Forelimb muscle (tissue), 1 donor: Measurements from ENCODE around the gene SLC9C1. TPM values are rescaled to one million over a fixed set of nuclear protein-coding genes. Genes with fewer than 3 reads are reported as not detected.

Source experiments
- DNase-seq: peaks from one replicate; pipeline ENCODE4 v3.0.0-alpha.2; 2013; ENCODE audit warnings: low read depth
- polyA plus RNA-seq: library from polyadenylated mRNA; unstranded; fragments of 120-200 nt; gene quantifications from one replicate; pipeline ENCODE4 v1.2.1, GENCODE V29; 2013; ENCODE audit not compliant: insufficient read length

The SLC9C1 gene
- polyA plus RNA-seq, 1 donor, result 0.42 TPM

GRCh38 chr3:112114576-112115160 is 179.3 kb downstream of the SLC9C1 start:
- DNase-seq, result no peak

GRCh38 chr3:112111785-112112402 is 182.1 kb downstream of the SLC9C1 start:
- DNase-seq, result peak; percentile 34

DNA sequence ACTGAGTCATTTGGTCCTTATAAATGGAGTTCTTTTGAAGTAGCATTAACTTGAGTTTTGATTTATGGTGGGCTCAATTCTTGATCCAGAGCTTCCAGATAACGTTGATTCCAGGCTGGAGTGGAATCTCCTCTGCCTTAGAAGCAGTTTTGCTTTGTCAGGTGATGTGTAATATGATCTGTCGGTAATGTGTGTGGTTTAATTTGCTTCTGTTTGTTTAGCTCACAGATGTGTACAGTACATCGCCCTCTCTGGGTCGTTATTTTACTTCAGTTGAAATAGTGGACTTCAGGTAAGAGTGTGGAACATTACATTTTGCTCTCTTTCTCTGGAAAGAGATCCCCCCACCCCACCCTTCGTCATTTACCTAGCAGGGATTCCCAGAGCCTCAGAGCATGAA is 184.7 kb downstream of the SLC9C1 start:
- DNase-seq, result no peak

DNA sequence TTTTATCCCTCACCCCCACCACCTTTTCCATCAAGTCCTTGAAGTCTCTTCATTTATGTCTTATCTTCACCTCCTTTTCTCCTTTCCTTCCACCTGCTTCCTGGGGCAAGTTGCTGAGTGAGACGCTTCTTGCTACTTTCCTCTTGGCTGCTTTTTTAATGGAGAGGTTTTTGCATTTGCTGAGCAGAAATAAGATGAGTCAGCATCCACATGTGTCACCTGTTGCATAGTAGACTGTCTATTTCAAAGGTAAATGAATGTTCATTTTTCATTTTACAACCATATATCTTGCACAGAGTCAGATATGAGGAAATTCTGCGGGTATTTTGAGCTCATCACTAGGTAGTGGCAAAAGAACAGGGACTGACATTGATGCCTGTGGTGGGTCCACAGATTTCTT is 189.2 kb downstream of the SLC9C1 start:
- DNase-seq, result no peak

- no peak for DNase-seq
Observed at GRCh38 chr3:112101916-112102315, 192.1 kb downstream of the SLC9C1 start.

- DNase-seq, result no peak
Observed at GRCh38 chr3:112097378-112097777, 196.6 kb downstream of the SLC9C1 start.

- no peak for DNase-seq
Observed at GRCh38 chr3:112096176-112096575, 197.8 kb downstream of the SLC9C1 start.

DNA sequence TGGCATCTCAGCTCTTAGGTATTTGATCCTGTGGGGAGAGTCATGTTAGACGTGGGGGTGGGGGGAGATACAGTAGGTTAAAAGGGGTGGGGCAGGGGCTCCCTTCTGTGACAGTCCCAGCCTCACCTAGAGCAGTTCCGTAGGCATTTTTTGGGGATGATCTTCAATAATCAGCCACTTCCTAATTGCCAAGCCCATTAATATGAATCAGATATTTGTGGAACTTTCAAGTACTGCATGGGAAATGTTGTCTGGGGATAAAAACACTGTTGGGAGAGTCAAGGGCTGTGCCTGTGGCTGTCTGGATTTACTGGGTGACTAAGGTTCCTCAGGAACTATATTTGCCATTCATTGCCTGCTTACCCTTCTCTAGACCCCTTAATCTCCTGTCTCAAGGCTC is 198.3 kb downstream of the SLC9C1 start:
- no peak for DNase-seq

- no peak for DNase-seq
Observed at GRCh38 chr3:112093180-112093522, 200.9 kb downstream of the SLC9C1 start.

GRCh38 chr3:112092496-112093179 is 201.4 kb downstream of the SLC9C1 start:
- no peak for DNase-seq

GRCh38 chr3:112090887-112091586 is 203.0 kb downstream of the SLC9C1 start:
- DNase-seq, result no peak

Other genes starting within 250 kb of the SLC9C1 start
- 5.2 TPM for gene C3orf52, start 207.8 kb downstream of the SLC9C1 start, polyA plus RNA-seq
- 1.0 TPM for gene GCSAM, start 161.0 kb downstream of the SLC9C1 start, polyA plus RNA-seq
- 11.0 TPM for gene CD200, start 38.9 kb upstream of the SLC9C1 start, polyA plus RNA-seq
- gene BTLA, start 205.3 kb upstream of the SLC9C1 start, polyA plus RNA-seq, result 0.13 TPM